ENCODE results near the gene RUNX2.
A peak's percentile ranks its signal among the peaks of the same experiment; 100 is the strongest.

RUNX2 gene

GRCh38 chr6:45351667-45352066 lies 23.5 kb downstream of the RUNX2 start:
- no peak for DNase-seq

- DNase-seq: no peak
These were observed 25.5 kb downstream of the RUNX2 start for GRCh38 chr6:45353654-45354053.

- no peak for DNase-seq
These were observed 36.3 kb downstream of the RUNX2 start for GRCh38 chr6:45364466-45364865.

GRCh38 chr6:45365036-45365435 lies 36.9 kb downstream of the RUNX2 start:
- peak; percentile 51 to 69 for DNase-seq

- no peak for DNase-seq
These were observed 38.4 kb downstream of the RUNX2 start for GRCh38 chr6:45366534-45366933.

GRCh38 chr6:45367999-45368398 lies 39.9 kb downstream of the RUNX2 start:
- DNase-seq: no peak

GRCh38 chr6:45369870-45370269 lies 41.7 kb downstream of the RUNX2 start:
- no peak for DNase-seq

- DNase-seq: peak; percentile 47
These were observed 43.9 kb downstream of the RUNX2 start for GRCh38 chr6:45371924-45372573.

- no peak for DNase-seq
These were observed 47.3 kb downstream of the RUNX2 start for GRCh38 chr6:45375449-45375848.

GRCh38 chr6:45376310-45377042 lies 48.3 kb downstream of the RUNX2 start:
- DNase-seq: peak in 1 of 2 experiments; percentile 52

GRCh38 chr6:45377043-45377553 lies 49.0 kb downstream of the RUNX2 start:
- DNase-seq: peak; percentile 60 to 65

GRCh38 chr6:45377554-45378333 lies 49.6 kb downstream of the RUNX2 start, which contains the start of gene SUPT3H:
Gene SUPT3H, minus strand, starts transcription at chr6:45377934.
- peak; percentile 92 to 93 for DNase-seq

- DNase-seq: peak in 1 of 2 experiments; percentile 61
These were observed 50.3 kb downstream of the RUNX2 start for GRCh38 chr6:45378334-45378926.

GRCh38 chr6:45382391-45382790 lies 54.3 kb downstream of the RUNX2 start:
- no peak for DNase-seq

GRCh38 chr6:45386501-45386900 lies 58.4 kb downstream of the RUNX2 start:
- peak; percentile 24 to 38 for DNase-seq

GRCh38 chr6:45387236-45387635 lies 59.1 kb downstream of the RUNX2 start:
- DNase-seq: no peak

- DNase-seq: no peak
These were observed 60.2 kb downstream of the RUNX2 start for GRCh38 chr6:45388328-45388727.

GRCh38 chr6:45394586-45395095 lies 66.5 kb downstream of the RUNX2 start:
- DNase-seq: no peak

GRCh38 chr6:45398075-45398813 lies 70.1 kb downstream of the RUNX2 start:
- no peak for DNase-seq

- DNase-seq: no peak
These were observed 71.9 kb downstream of the RUNX2 start for GRCh38 chr6:45400021-45400420.

GRCh38 chr6:45411959-45412358 lies 83.8 kb downstream of the RUNX2 start:
- DNase-seq: no peak

- peak; percentile 37 to 45 for DNase-seq
These were observed 87.2 kb downstream of the RUNX2 start for GRCh38 chr6:45415315-45415714.
